IPS DF 6.9 (cell line): Measurements from ENCODE around the gene GOLGA2.
A peak's percentile ranks its signal among the peaks of the same experiment; 100 is the strongest.

Source experiments
- DNase-seq: peaks from one replicate; pipeline ENCODE4 v3.0.0-alpha.2; 2013; ENCODE audit warnings: low read depth, low spot score
- H3K27ac ChIP-seq: one replicate; pipeline ENCODE4 v1.5.1; 2013; ENCODE audit warnings: low read length, control low read depth
- H3K27me3 ChIP-seq: 2 replicates; pipeline ENCODE4 v1.6.1; 2013; ENCODE audit warnings: mild to moderate bottlenecking, low read length; ENCODE audit not compliant: control insufficient read depth, insufficient read depth
- H3K36me3 ChIP-seq: 2 replicates; pipeline ENCODE4 v1.6.1; 2013; ENCODE audit warnings: low read length; ENCODE audit not compliant: control insufficient read depth, insufficient read depth
- H3K4me1 ChIP-seq: 2 replicates; pipeline ENCODE4 v1.6.1; 2013; ENCODE audit warnings: low read length; ENCODE audit not compliant: control insufficient read depth, insufficient read depth
- H3K4me3 ChIP-seq: 2 replicates; pipeline ENCODE4 v1.5.1; 2013; ENCODE audit warnings: mild to moderate bottlenecking, low read length
- H3K9me3 ChIP-seq: 2 replicates; pipeline ENCODE4 v1.6.1; 2013; ENCODE audit warnings: low read length, inconsistent platforms; ENCODE audit not compliant: control insufficient read depth, insufficient read depth
- WGBS: extraction: QIAGEN DNeasy Blood & Tissue Kit; methylation state at CpG from one replicate; pipeline ENCODE4 v1.1.7; 2013; ENCODE audit warnings: mixed read lengths, missing lambda C conversion rate; ENCODE audit not compliant: insufficient read length, insufficient coverage; 5-methylcytosine and 5-hydroxymethylcytosine counted together

The GOLGA2 gene

DNA sequence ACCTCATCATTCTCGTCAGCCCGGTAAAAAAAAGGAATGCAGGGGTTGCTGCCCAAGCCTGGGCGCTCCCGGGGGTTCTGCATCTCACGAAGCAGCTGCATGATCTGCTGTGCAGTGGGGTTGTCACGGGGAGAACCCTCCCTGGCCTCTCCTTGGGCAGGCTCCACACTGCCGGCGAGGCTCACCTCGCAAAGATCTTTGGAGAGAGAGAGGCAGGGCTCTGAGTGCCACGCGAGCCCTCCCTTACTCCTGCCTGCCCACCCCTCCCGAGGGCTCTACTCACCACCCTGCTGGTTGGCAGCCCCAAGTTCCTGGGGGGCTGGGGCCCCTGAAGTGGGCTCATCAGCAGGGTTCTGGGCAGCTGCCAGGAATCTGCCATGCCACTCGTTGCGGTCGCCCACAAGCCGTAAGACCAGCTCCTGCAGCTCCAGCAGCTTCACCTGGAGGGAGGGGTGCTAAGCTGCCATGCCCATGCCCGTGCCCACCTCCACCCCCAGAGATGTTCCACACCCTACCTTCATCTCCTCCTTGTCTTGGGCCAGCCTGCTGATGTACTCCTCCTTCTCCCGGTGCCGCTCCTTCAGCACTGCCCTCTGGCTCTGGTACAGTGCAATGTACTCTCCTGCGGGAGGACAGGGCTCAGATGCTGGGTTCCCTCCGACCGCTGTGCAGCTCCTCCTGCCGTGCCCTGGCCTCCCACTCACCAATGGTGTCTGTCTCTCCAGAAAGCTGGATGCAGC lies 18.6 kb downstream of the GOLGA2 start:
- H3K9me3 ChIP-seq: no peaks in the 10 kb centered on the region
- no peaks in the 10 kb centered on the region for H3K27me3 ChIP-seq
- no peak overlapping the region for H3K27ac ChIP-seq
- peaks cover 20% of the 10 kb centered on the region for H3K36me3 ChIP-seq
- no peaks in the 10 kb centered on the region for H3K4me1 ChIP-seq
- no CpG with 5 or more reads among the region's 23 CpGs for WGBS
- no peak overlapping the region for H3K4me3 ChIP-seq
- no peak for DNase-seq

DNA sequence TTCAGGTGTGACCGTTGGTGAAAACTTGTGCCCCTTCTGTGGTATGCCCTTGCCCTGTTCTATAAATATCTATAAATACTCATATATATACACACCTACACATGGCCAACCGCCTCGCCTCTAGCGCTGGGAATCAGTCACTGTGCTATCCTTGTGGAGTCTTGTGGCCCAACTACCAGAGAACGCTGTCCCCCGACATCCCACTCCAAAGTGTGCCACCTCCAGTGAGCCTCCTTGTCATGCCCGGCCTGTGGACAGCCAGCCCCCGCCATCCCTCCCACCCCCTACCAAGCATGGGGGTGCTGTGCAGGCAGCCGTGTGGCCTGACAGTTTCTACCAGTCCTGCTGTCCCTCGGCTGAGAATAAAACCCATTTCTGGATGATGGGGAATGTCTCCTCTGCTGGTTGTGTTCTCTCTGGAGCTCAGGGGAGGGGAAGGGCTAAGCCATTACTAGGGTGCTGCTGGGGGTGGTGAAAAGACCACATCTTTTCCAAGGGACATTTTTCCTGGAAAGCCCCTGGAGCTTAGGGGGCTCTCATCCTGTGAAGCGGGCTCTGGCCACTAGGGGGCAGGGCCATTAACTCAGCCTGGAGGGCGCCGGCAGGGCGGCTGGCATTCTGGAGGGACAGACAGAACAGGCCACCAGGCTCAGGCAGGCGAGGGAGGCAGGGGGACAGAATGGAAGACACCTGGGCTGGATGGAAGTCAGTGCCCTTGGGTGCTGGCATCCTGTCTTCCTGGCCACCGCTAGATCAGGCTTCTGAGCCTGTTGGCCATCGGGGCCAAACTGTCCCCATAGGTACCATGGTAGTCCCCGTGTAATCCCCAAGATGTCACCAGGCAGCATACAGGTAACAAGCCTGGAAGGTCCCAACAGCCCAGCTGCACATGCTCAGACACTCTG lies 20.7 kb downstream of the GOLGA2 start:
- Histone ChIP-seq H3K27ac (no peak overlapping the region), H3K9me3 (no peaks in the 10 kb centered on the region), H3K27me3 (no peaks in the 10 kb centered on the region), H3K4me3 (no peak overlapping the region), H3K4me1 (peaks cover 3% of the 10 kb centered on the region), H3K36me3 (peaks cover 13% of the 10 kb centered on the region)
- DNase-seq: no peak
- WGBS: no CpG with 5 or more reads among the region's 18 CpGs

DNA sequence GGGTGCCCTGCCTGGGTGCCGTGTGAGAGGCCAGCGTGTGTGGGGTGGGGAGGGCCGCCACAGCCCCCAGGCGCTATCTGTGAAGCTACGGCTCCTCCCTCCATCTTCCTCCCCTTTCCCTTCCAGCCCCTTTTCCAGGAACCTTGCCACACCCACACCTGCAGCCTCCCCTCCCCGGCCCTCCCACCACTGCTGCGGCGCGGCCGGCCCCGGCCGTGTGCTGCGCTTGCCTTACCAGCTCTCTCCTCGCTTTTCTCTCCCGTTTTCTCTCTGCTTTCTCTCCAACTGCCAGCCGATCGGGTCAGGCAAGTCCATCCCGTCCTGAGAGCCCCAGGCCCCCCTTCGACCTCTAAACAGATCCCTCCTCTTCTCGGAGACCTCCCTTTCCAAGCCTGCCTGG lies 21.4 kb downstream of the GOLGA2 start:
- Histone ChIP-seq H3K36me3 (peaks cover 10% of the 10 kb centered on the region), H3K27me3 (no peaks in the 10 kb centered on the region), H3K27ac (no peak overlapping the region), H3K4me3 (no peak overlapping the region), H3K4me1 (peaks cover 3% of the 10 kb centered on the region), H3K9me3 (no peaks in the 10 kb centered on the region)
- DNase-seq: no peak
- no CpG with 5 or more reads among the region's 20 CpGs for WGBS

DNA sequence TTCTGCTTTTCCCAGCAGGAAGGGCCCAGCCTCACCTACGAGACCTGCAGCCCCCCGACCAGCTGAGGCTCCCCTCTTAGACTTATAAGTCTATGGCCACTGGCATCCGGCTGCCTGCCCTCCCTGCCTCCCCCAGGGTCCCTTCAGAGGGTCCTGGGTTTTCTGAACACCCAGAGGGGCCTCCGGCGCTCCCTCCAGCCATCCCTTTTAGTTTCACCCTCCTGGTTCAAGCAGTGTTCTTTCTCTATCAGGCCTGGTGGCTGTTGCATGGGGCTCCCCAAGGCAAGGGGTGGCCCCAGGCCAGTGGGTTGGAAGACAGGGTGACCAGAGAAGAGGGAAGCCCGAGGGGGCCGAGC lies 21.8 kb downstream of the GOLGA2 start:
- Histone ChIP-seq H3K36me3 (peaks cover 10% of the 10 kb centered on the region), H3K9me3 (no peaks in the 10 kb centered on the region), H3K4me1 (peaks cover 3% of the 10 kb centered on the region), H3K27ac (no peak overlapping the region), H3K4me3 (no peak overlapping the region), H3K27me3 (no peaks in the 10 kb centered on the region)
- WGBS: no CpG with 5 or more reads among the region's 7 CpGs
- DNase-seq: no peak

DNA sequence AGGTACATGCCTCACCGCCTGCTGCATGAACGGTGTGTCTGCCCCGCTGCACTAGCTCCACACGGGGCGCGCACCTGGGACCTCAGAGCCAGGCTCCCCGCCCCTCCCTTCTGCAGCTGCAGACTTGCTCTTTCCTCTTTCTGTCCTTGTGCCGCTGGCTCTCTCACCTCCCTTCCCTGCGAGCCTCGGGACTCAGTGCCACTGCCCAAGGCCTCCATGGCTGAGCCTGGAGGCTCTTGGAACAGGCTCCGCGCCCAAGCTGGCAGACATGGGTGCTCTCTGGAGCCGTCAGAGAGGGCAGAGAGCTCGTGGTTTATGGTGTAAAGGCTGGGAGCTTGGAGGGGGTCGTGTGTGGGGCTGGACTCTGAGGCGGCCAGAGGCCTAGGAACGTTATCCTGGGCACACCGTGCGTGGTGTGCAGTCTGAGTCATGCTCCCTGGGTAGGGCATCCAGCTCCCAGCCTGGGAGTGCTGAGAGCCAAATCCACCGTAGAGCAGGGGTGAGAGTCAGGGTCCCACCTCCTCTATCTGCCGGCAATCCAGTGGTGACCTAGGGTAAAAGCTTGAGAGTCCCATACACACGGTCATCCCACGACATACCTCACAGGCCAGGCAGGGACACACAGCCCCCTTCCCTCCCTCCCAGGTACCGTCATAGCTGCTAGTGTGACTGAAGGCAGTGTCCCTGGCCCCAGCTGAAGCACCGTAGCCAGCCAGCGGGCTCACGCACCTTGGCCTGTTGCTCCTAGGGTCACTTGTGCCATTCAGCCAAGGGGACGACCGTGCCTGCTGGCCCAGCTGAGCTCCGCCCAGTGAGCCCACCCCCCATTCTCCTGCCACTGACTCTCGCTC lies 22.4 kb downstream of the GOLGA2 start:
- Histone ChIP-seq H3K27me3 (no peaks in the 10 kb centered on the region), H3K27ac (no peak overlapping the region), H3K9me3 (no peaks in the 10 kb centered on the region), H3K36me3 (peaks cover 10% of the 10 kb centered on the region), H3K4me3 (no peak overlapping the region), H3K4me1 (peaks cover 3% of the 10 kb centered on the region)
- no CpG with 5 or more reads among the region's 31 CpGs for WGBS
- DNase-seq: no peak

DNA sequence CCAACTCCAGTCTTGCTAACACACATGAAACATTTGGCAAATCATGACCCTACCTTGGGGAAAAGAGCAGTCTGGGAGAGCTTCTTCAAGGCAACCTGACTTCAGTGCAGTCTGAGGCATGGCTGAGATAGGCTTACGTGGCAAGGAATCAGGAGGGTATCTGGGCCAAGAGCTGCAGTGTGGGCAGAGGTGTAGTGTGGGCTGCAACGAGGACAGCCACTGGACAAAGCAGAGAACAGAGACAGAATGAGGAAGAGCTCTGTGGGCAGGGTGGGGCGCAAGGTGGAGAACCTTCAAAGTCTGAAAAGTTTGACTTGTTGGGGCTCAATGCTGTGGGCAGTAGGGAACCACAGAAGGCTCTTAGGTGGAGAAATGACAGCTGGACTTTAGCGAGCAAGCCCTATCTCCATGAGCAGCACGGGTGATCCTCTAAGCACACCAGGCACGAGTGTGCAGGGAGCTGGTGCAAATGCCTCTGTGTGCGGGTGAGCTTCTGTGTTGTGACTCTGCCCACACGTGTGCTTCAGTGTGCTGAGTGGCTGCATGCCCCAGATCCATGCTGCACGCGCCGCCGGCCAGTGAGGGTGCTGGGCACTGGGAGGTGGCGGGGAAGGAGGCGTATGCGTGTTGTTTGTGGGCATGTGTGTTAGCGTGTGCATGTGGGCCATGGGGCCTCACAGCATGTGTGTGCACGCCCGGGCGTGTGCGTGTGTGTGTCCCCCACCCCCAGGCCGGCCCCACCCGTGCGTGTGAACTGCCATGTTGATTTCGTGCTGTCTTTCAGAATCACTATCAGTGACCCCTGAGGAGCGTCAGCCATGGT lies 23.3 kb downstream of the GOLGA2 start:
- Histone ChIP-seq H3K4me3 (no peak overlapping the region), H3K36me3 (peaks cover 8% of the 10 kb centered on the region), H3K9me3 (no peaks in the 10 kb centered on the region), H3K4me1 (peaks cover 3% of the 10 kb centered on the region), H3K27ac (no peak overlapping the region), H3K27me3 (no peaks in the 10 kb centered on the region)
- WGBS: no CpG with 5 or more reads among the region's 25 CpGs
- no peak for DNase-seq

DNA sequence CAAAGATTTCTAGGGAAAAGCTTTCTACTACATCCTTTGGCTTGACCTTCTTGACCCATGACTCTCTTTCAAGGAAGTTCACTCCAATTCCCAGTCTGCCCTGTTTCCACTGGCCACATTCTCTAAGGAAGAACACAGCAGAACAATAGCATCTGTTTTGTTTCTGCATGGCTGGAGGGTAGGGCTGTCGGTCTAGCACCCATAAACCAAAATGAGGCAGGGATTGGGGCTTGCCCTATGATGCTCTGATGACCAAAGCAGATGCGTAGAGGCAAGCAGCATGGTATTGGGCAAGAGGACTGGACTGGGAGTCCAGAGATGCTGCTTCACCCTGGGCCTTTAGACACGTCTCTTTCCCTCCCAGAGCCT lies 24.1 kb downstream of the GOLGA2 start:
- no peaks in the 10 kb centered on the region for H3K9me3 ChIP-seq

DNA sequence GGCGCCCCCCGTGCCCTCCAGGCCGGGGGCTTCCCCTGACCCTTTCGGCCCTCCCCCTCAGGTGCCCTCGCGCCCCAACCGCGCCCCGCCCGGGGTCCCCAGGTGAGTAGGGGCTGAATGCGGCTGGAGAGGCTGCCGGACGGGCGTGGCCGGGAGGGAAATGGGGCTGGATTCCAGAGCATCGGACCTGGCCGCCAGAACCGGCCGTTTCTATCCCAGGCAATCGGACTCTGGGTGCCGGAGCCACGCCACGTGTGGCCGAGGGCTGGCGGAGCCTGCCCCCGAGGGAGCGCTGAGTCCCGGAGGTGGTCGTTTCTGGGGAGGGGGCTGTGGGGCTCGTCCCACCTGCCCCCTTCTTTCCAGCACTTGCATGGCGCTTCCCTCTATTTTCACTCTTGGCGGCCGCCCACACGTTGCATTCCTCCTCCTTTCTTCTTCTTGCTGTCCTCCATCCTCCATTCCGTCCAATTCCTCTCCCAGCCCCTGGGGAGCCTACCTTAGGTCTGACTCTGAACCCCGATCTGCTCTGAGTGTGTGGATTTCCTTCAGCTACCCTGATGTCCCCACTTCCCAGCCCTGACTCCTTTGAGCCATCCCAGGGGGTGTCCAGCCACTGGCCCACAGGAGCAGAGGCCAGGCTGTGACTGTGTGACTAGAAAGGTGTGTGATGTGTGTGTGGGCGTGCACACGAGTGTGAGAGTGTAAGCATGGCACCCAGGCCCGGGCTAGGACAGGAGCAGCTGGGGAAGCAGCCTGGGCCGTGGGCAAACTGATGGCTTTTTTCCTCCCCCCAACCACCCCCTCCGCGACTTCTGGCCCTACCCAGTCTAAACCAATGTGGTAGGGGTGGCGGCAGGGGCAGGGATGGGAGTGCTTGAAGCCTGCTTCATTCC lies 24.7 kb downstream of the GOLGA2 start:
- no CpG with 5 or more reads among the region's 43 CpGs for WGBS

More for the DNA sequence above, 24.1 kb downstream of the GOLGA2 start:
- no CpG with 5 or more reads among the region's 3 CpGs for WGBS
- no peak overlapping the region for H3K4me3 ChIP-seq
- H3K27ac ChIP-seq: no peak overlapping the region
- DNase-seq: no peak
- H3K4me1 ChIP-seq: peaks cover 3% of the 10 kb centered on the region
- H3K36me3 ChIP-seq: peaks cover 6% of the 10 kb centered on the region; the same call in 1 of the 2 replicates
- no peaks in the 10 kb centered on the region for H3K27me3 ChIP-seq

More for the DNA sequence above, 24.7 kb downstream of the GOLGA2 start:
- H3K4me1 ChIP-seq: peaks cover 3% of the 10 kb centered on the region
- no peaks in the 10 kb centered on the region for H3K9me3 ChIP-seq
- H3K4me3 ChIP-seq: peak overlapping the region; percentile 71
- H3K27me3 ChIP-seq: no peaks in the 10 kb centered on the region
- H3K36me3 ChIP-seq: peaks cover 6% of the 10 kb centered on the region; the same call in 1 of the 2 replicates
- H3K27ac ChIP-seq: no peak overlapping the region
- no peak for DNase-seq
